ENCODE results near the gene TMEM119. TPM values are rescaled to one million over a fixed set of nuclear protein-coding genes. Genes with fewer than 3 reads are reported as not detected.

TMEM119 gene
- total and polyA plus RNA-seq, 10 of the 15 experiments (the other 5 are each of a cell fraction or from before 2014, with no cell fraction given): 0.11 to 0.44 (median 0.19) TPM; not detected in 5

- TF ChIP-seq PBX3 (IDR thresholded peaks at IDR 0.05; ENCODE audit: insufficient replicate concordance, low read depth, low read length) (peak; percentile 70), KLF5 (IDR thresholded peaks at IDR 0.05; ENCODE audit: partially characterized antibody) (peak; percentile 87), ASH2L (IDR thresholded peaks at IDR 0.05; ENCODE audit: borderline replicate concordance, low read depth) (no peak), NRF1 (conservative IDR thresholded peaks at IDR 0.05; ENCODE audit: low read depth, low read length) (no peak), RB1 (IDR thresholded peaks at IDR 0.05; ENCODE audit: borderline replicate concordance) (no peak), ZNF217 (IDR thresholded peaks at IDR 0.05) (peak; percentile 37), RELA (IDR thresholded peaks at IDR 0.05; ENCODE audit: borderline replicate concordance, partially characterized antibody) (peak; percentile 96), MXI1 (IDR thresholded peaks at IDR 0.05; ENCODE audit: low read depth, low read length) (peak; percentile 85), WRNIP1 (IDR thresholded peaks at IDR 0.05; ENCODE audit: borderline replicate concordance, low read depth, low read length) (no peak), RAD21 (IDR thresholded peaks at IDR 0.05; ENCODE audit: insufficient read depth, low read depth, low read length) (no peak; the same call in 1 of the 2 replicates), BCLAF1 (IDR thresholded peaks at IDR 0.05) (no peak), SRF (IDR thresholded peaks at IDR 0.05; ENCODE audit: low read depth in 2 of 2, low read length in 2 of 2) (peak in 1 of 2 experiments; percentile 91; a peak in 2 of 4 replicates), MYB (IDR thresholded peaks at IDR 0.05; ENCODE audit: borderline replicate concordance, low read depth, low read length) (peak; percentile 39; the same call in 1 of the 2 replicates), PML (IDR thresholded peaks at IDR 0.05; ENCODE audit: low read length) (no peak), REST (IDR thresholded peaks at IDR 0.05; ENCODE audit: low read depth, low read length) (no peak), PRDM15 (CRISPR knock-in tag; IDR thresholded peaks at IDR 0.05) (no peak), RUNX3 (IDR thresholded peaks at IDR 0.05; ENCODE audit: low read length) (no peak)
These were observed 29.3 kb downstream of the TMEM119 start (continued) for GRCh38 chr12:108568338-108569154.

Measured in GM12878 (cell line).